HG02678 (cell line): ENCODE measurements around the gene ZNF736.
A peak's percentile ranks its signal among the peaks of the same experiment; 100 is the strongest.
"Not testable (repeated sequence)": the region's sequence is repeated elsewhere in the genome, so short reads cannot be mapped to it uniquely, and the experiment has no call there.

Experiments
- ATAC-seq: cut with Tn5 transposase; IDR thresholded peaks from one replicate; pipeline ENCODE4 v1.9.1; 2021; ENCODE audit warnings: mild to moderate bottlenecking, moderate library complexity; ENCODE audit not compliant: unreplicated experiment

Gene ZNF736

DNA sequence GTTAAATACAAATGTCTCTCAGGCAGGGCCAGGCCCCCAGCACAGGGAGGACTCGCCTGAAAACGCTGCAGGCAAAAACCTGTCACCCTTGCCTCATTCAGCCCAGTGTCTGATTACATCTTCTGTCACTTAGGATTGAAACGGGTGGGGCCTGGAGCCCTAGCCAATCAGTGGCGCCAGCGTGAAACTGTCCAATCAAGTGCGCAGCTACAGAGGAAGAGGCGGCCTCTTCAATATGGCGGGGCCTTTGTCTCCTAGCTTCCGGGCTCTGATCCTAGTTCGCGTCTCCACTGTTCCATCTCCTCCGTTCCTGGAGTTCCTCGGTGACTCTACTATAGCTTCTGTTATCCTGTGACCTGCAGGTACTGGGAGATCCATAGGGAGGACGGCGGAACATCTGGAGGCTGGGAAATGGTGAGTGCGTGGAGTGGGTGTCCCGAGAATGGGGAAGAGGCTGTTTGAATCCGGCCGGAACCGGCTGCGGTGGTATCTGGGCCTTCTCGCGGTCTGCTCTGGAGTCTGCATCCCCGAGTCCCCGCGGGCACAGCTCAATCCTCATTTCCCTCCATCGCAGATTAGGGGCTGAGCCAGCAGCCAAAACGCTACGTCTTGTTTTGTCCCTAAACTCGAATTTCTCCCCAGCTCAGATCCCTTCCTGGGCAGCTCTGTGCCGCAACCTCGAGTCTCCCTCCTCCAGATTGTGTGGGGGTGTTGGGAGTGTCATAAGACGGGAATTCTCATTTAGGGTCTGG lies at the start of gene ZNF736:
ZNF736 (plus strand) TSS at position 222 of the 752 bp plus-strand sequence; CDS start at position 412, 190 bp downstream.
- ATAC-seq: peak; percentile 100

DNA sequence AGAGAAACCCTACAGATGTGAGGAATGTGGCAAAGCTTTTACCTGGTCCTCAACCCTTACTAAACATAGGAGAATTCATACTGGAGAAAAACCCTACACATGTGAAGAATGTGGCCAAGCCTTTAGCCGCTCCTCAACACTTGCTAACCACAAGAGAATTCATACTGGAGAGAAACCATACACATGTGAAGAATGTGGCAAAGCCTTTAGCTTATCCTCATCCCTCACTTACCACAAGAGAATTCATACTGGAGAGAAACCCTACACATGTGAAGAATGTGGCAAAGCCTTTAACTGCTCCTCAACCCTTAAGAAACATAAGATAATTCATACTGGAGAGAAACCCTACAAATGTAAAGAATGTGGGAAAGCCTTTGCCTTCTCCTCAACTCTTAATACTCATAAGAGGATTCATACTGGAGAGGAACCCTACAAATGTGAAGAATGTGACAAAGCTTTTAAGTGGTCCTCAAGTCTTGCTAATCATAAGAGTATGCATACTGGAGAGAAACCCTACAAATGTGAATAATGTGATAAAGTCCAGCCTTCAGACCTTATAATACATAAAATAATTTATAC lies 47.3 kb upstream of the ZNF736 start:
- ATAC-seq: no peak

DNA sequence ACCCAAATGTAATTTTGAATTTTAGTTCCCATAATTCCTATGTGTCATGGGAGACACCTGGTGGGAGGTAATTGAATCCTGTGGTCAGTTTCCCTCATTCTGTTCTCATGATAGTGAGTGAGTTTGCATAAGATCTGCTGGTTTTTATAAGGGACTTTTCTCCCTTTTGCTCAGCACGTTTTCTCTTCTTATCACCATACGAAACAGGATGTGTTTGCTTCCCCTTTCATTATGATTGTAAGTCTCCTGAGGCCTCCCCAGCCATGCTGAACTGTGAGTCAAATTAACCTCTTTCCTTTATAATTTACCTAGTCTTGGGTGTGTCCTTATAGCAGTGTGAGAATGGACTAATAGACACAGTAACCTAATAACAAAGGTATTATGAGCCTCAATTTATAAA lies 36.1 kb upstream of the ZNF736 start:
- ATAC-seq: no peak

DNA sequence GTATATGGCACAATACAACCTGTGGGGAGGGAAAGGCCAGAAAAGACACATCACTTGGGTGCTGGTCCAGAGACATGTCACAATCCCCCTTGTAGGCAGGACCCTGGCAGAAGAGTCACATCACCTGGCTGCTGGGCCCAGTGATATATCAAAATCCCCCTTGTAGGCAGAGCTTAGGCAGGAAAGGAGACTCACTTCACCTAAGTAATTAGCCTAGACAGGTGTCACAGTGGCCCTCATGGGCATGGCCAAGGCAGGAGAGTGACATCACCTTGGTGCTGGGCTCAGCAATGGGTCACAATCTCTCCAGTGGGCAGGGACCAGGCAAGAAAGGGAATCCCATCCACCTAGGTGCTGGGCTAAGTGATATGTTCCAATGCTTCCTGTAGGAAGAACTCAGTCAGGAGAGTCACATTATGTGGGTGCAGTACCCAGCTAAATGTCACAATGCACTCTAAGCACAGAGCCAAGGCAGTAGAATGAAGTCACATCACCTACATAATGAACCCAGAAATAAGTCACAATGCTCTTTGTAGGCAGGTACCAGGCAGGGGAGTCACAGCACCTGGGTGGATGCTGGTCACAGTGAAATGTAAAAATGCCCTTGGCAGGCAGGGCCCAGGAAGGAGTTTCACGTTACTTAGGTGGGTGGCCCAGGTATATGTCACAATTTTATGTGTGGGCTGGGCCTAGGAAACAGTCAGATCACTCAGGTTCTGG lies 18.9 kb upstream of the ZNF736 start:
- no peak for ATAC-seq

DNA sequence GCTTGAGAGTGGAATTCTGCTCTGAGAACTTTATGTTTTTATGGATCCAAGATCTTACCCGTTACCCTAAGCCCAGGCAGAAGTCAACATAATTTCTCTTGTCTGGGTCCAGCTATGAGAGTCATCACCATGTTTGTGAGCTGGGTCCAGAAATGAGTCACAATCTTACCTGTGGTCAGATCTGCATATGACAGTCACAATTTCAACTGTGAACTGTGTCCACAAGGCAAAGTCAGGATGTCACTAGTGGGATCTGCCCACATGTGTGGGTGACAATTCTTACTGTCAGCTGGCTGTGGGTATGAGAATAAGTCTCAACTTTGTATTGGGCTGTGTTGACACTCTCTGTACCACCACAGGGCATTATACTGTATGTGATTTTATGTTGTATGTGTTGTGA lies 16.3 kb upstream of the ZNF736 start:
- not testable (repeated sequence) for ATAC-seq

DNA sequence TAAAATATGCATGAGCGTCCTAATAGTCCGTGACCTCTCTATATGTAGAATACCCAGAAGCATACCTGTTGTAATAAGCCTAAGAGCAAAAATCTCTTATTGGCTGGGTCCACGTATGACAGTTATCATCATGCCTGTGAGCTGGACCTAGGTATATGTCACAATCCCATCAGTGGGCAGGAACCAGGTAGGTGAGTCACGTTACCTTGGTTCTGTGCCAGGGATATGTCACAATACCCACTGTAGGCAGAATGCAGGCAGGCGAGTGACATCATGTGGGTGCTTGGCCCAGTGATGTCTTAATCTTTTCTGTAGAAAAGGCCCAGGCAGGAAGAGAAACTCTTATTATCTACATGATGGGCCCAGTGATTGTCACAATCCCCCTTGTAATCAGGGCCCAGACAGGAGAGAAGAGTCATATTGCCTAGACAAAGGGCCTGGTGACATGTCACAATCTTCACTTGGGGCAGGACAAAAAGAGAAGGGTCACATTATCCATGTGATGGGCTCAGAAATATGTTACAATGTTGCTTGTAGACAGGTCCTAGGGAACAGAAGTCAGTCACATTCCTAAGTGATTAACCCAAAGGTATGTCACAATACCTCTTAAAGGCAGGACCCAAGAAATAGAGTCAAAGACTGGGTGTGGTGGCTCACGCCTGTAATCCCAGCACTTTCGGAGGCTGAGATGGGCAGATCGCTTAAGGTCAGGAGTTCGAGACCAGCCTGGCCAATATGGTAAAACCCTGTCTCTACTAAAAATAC lies 12.9 kb upstream of the ZNF736 start:
- ATAC-seq: no peak

DNA sequence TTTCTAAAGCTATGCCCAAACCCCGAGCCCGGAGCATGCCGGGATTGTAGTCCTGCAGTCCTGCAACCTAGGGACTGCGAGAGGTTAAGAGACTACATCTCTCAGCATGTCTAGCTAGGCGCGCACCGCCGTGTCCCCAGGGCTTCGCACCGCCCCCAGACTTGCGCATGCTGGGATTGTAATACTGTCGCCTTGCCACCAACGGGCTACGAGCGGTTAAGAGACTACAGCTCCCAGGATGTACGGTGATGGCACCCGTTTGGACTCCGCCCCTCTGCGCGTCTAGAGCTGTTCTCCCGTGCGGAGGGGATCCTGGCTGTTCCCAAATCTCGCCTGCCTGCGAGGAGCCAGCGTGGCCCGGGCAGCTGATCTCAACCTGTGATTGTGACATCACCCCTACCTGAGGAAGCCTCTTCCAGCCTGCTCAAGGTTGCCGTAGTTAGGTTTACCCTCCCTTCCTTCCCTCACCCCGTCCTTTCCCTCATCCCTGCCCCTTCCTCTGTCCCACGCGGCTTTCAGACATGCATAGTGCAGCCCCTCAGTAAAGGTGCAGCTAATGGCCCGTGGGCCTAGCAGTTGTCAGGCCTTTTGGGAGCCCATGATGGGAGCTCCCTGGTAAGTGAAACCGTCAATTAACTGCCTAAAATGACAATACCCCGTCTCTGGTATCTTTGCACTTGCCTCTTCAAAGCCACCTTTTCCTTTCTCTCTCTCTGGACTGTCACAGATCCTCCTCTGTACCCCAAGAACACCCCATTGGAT lies 6.3 kb upstream of the ZNF736 start:
- peak; percentile 98 for ATAC-seq

DNA sequence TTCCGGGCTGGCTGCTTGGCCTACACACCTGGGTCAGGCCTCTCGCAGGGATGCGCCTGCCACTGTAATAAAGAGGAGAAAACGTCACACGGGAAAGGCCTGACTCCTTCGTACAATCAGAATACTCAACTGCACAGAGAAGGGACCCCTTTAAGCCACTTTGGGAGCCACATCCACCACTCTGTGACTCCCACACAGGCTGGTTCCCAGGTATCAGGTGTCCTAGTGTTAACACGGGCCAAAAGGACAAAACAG lies 5.8 kb upstream of the ZNF736 start:
- no peak for ATAC-seq

DNA sequence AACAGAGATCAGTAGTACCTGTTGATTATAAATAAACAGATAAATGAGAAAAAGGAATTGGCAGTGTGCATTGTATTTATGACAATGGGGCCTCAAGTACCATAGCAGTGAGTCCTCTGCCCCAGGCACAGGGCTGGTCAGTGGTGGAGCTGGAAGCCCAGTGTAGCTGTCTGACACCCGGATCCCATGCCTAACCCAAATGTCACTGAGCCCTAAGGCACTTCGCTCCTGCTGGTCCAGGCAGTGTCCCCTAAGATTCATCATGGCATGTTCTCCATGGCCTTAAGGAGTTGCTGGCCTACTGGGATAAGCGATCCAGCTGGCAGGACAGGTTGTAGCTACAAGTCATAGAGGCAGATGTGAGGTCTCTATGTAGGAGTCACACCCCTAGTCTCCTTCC lies 3.3 kb upstream of the ZNF736 start:
- no peak for ATAC-seq

DNA sequence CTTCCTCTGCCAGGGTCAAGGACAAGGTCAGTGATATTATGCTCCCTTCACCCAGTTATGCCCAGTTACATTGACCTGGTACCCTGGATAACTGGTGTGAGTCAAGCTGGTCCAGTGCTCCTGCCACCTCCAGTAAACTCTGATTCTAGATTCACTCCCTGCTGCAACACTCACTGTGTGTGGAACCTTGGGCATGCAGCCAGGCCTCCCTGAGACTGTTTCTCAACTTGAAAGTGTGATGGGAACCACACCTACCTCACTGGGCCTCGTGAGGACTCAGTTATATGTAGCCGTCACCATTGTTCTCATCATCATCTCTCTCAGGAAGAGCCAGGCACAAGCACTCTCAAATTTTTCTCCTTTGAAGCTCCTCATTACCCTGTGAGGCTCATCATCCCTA lies 935 bp upstream of the ZNF736 start:
- no peak for ATAC-seq

DNA sequence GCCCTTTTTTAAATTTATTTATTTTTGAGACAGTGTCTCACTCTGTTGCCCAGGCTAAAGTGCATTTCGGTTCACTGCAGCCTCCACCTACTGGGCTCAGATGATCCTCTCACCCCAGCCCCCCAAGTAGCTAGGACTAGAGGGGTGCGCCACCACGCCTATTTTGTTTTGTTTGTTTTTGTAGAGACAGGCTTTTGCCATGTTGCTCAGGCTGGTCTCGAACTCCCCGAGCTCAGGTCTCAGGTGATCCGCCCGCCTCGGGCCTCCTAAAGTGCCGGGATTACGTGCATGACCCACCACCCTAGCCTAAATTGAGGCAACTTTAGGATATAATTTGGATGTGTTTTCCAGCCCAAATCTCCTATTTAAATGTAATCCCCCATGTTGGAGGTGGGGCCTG lies 805 bp downstream of the ZNF736 start:
- ATAC-seq: no peak

DNA sequence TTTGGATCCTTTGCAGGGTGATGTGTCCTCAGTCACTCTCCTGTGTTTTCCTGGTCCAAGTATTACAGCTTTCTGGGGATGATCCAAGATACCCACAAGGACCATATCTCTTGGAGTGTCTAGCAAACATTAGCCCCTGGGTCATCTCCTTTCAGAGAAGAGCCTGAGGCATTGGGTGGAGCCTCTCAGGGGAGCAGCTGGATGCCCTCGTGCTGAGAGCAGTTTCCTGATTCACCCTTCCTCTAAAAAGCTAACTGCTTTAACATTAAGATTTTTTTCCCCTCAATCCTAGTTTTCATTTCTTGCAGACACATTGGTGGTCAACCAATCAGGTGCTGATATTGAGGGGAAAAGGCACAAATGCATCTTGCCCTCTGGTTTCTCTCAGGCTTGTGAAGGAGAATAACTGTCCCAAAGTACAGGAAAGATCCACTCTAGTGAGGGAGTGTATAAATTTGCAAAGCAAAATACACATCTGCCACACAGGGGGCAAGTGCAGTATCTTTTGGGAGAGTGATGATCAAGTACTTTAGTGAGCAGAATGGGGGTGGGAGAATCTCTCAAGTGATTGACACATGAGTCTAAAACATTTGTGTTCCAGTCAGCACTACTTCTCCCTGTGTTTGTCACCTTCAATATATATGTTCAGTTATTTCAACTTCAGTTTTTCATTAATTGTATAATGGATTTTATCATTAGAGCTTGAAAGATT lies 2.4 kb downstream of the ZNF736 start:
- not testable (repeated sequence) for ATAC-seq

DNA sequence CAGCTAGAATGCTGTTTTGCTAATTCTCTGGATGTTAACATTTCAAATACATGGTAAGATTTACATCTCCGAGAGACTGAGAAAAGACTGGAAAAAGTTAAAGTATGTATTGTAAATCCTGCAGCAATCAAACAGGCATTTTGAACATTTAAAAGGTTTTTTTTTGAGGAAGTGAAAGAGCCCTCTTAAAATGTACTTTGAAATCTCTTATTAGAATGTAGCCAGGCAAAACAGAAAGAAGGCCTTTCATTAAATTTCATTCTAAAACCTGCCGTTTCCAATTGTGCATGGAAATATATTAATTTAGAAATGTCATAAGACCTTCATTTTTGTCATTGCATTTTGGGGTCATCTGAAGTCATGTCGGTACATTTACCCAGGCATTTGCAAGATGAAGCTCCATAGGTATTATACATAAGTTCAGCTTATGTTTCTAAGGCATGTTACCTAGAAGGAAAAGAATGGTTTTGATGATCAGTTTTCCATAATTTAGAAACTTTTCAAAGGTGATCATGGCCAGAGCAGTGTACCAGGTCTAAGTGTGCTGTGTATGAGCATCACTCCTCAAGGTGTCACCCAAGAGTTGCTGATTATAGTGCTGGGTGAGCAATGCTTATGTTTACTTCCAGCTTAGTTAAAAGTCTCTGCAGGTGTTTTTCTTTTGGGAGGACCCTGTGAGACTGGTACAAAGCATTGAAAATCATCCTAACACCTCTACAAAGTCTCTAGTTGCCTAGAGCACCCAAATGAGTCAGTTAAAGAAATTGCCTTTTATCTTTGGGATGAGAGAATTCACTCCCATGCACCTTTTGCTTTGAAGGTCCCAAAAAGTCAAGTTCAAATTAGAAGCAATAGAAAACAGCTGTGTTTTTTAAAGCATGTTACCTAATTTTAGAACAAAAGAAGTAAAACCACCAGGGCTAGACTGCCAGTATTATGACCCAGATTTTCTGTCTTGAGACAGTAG lies 7.1 kb downstream of the ZNF736 start:
- ATAC-seq: peak; percentile 56

DNA sequence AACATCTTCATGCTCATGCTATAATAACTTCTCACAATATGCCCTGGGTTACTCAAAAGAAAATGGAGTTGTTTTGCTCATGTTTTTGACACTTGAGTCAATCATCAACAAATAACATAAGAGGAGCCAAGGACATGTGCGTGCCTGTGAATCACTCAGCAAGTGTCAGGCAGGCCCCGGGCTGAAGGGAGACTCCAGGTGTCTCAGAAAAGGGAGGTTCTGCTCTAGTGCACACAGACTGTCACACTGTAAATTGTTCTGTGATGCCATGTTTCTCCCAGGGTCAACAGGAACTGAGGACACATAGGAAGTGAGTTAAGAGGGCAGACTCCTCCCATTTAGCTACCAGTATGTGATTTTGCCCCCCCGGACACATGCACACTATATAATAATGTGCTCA lies 10.4 kb downstream of the ZNF736 start:
- not testable (repeated sequence) for ATAC-seq

DNA sequence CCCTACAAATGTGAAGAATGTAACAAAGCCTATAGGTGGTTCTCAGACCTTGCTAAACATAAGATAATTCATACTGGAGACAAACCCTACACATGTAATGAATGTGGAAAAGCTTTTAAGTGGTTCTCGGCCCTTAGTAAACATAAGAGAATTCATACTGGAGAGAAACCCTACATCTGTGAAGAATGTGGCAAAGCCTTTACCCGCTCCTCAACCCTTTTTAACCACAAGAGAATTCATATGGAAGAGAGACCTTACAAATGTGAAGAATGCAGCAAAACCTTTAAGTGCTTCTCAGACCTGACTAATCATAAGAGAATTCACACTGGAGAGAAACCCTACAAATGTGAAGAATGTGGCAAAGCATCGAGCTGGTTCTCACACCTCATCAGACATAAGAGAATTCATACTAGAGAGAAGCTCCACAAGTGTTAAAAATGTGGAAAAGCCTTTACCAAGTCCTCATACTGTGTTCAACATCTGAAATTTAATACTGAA lies 35.0 kb downstream of the ZNF736 start:
- ATAC-seq: not testable (repeated sequence)

DNA sequence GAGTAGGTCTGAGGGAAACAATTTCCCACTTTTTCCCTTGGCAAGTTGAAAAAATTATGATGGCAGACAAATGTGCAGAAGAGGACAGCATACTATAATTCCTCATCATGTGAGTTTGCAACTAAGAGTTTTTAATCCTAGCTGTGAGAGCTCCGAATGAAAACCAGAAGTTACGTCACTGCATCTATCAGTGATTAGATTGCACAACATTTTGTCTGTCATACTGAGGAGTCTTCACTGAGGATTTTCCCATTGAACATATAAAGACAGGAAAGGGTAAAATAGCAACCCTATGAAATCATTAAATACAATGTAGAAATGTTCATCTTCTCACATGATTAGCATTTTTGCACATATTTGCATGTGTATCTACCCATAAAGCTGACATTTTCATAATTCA lies 45.8 kb downstream of the ZNF736 start:
- ATAC-seq: no peak

DNA sequence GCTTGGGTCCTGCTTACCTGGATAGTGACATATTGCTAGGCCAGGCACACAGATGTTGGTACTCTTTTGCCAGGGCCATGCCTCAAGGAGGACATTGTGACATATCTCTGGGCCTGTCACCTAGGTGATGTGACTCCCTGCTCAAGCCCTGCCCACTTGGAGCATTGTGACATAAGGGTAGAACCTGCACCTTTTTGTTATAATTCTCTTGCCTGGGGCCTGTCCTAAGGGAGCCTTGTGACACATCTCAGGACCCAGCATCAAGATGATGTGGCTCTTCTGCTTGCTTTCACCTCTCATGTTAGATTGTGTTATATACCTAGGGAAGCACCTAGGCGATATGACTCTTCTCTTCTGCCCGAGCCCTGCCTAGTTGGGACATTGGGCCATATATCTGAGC lies 57.4 kb downstream of the ZNF736 start:
- no peak for ATAC-seq

DNA sequence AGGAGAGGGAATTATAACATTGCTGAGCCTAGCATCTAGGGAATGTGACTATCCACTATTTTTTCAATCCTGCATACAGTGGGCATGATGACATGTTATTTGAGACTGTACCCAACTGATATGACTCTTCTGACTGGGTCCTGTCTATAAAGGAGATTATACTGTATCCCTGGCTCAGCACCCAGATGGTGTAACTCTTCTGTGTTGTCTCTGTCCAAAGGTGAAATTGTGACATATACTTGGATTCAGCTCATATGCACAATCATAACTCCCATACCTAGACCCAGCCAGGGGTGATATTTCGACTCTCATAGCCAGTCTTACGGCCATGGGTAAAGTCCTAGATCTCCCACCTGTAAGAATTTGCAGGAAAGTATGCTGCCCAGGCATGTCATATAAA lies 59.3 kb downstream of the ZNF736 start:
- no peak for ATAC-seq

DNA sequence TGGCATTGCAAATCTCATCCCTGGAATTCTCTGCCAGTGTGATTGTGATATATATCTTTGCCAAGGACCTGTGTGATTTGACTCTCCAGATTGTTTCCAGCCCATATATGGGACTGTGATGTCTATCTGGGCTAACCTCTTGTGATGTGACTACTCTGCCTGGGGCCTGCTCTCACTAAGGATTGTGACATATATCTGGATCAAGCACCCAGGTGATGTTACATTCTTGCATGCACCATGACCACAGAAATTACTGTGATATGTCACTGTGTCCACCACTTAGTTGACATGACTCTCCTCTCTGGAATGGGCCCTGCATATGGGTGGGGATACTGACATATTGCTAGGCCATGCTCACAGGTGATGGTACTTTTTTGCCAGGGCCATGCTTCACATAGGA lies 86.6 kb downstream of the ZNF736 start:
- ATAC-seq: no peak
